K562 treated with DMSO at 1 percent for 48 hours (cell line): ENCODE data around the gene CFAP298. TPM values are rescaled to one million over a fixed set of nuclear protein-coding genes. Genes with fewer than 3 reads are reported as not detected.

Experiments
- total RNA-seq: library from RNA; unstranded; fragments of 300-600 nt; gene quantifications from 2 replicates; pipeline ENCODE4 v1.2.3, GENCODE V29; 2022; ENCODE audit warnings: low replicate concordance; ENCODE audit errors: extremely low read depth

CFAP298 gene
- not detected in 2 replicates for total RNA-seq

GRCh38 chr21:32612075-32612998, at the start of gene CFAP298:
CFAP298 (minus strand) TSS chr21:32612377; CDS start chr21:32612243, 134 bp downstream.

GRCh38 chr21:32585042-32585710, 27.0 kb downstream of the CFAP298 start, which contains the start of gene TCP10L:
TCP10L (minus strand) TSS chr21:32585523; CDS start chr21:32584304, 1,219 bp downstream.

Other genes starting within 250 kb of the CFAP298 start
- not detected in 2 replicates for gene URB1, start 219.4 kb downstream of the CFAP298 start, total RNA-seq
- gene EVA1C, start 199.7 kb downstream of the CFAP298 start, total RNA-seq, result not detected in 2 replicates
- gene TCP10L, start 26.9 kb downstream of the CFAP298 start, total RNA-seq, result not detected in 2 replicates
- gene SYNJ1, start 115.6 kb upstream of the CFAP298 start, total RNA-seq, result not detected in 2 replicates
- not detected in 2 replicates for gene PAXBP1, start 159.4 kb upstream of the CFAP298 start, total RNA-seq